Gastroesophageal sphincter (tissue), 2 donors: ENCODE data around the gene TMEM63A.

ENCODE experiments used
- EP300 ChIP-seq: sonication (generic); formaldehyde crosslinking; IDR thresholded peaks from one replicate; pipeline ENCODE4 v1.6.1; 2017; ENCODE audit warnings: antibody characterized with exemption, mild to moderate bottlenecking
- POLR2A ChIP-seq, 2 donors: fragments of 450-650 bp; IDR thresholded peaks; one replicate each; pipeline ENCODE4 v1.6.1; 2017; ENCODE audit warnings: antibody characterized with exemption in 2 of 2, mild to moderate bottlenecking in 2 of 2, moderate library complexity in 1 of 2
- POLR2AphosphoS5 ChIP-seq: sonication (generic); formaldehyde crosslinking; IDR thresholded peaks from one replicate; pipeline ENCODE4 v1.6.1; 2017; ENCODE audit warnings: antibody characterized with exemption

GRCh38 chr1:225860107-225860506, 22.1 kb downstream of the TMEM63A start:
- no peak for TF ChIP-seq EP300
- no peak for TF ChIP-seq POLR2A (IDR thresholded peaks at IDR 0.05)
- no peak for TF ChIP-seq POLR2AphosphoS5
